Mammary epithelial cell (primary cell): ENCODE results near the gene PLAC9.
"Not testable (repeated sequence)": the region's sequence is repeated elsewhere in the genome, so short reads cannot be mapped to it uniquely, and the experiment has no call there.

ENCODE experiments used
- EZH2 ChIP-seq: IDR thresholded peaks from 2 replicates; pipeline ENCODE4 v1.6.1; 2012; ENCODE audit warnings: low read length, inconsistent platforms, borderline replicate concordance
- TF ChIP-seq, protein P1 (sequence below), 2 donors: IDR thresholded peaks in 1 of 2; conservative IDR thresholded peaks in 1 of 2; 2 replicates each; pipeline ENCODE4 v1.5.1; 2011 to 2012; ENCODE audit warnings: inconsistent platforms in 2 of 2, low read length in 2 of 2, mild to moderate bottlenecking in 2 of 2, control low read depth in 1 of 2, low read depth in 1 of 2; ENCODE audit not compliant: insufficient read depth in 1 of 2; ENCODE audit errors: extremely low read depth in 1 of 2

DNA sequence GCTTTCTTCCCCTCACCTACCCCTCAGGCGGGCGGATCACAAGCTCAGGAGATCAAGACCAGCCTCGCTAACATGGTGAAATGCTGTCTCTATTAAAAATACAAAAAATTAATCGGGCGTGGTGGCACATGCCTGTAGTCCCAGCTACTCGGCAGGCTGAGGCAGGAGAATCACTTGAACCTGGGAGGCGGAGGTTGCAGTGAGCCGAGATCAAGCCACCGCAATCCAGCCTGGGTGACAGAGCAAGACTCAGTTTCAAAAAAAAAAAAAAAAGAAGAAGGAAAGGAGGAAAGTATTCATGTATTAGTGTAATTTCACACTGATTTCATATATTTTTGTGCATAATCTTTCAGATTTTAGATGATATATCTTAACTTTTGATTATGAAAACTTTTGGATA is 1.2 kb downstream of the PLAC9 start:
- TF ChIP-seq, protein P1, sequence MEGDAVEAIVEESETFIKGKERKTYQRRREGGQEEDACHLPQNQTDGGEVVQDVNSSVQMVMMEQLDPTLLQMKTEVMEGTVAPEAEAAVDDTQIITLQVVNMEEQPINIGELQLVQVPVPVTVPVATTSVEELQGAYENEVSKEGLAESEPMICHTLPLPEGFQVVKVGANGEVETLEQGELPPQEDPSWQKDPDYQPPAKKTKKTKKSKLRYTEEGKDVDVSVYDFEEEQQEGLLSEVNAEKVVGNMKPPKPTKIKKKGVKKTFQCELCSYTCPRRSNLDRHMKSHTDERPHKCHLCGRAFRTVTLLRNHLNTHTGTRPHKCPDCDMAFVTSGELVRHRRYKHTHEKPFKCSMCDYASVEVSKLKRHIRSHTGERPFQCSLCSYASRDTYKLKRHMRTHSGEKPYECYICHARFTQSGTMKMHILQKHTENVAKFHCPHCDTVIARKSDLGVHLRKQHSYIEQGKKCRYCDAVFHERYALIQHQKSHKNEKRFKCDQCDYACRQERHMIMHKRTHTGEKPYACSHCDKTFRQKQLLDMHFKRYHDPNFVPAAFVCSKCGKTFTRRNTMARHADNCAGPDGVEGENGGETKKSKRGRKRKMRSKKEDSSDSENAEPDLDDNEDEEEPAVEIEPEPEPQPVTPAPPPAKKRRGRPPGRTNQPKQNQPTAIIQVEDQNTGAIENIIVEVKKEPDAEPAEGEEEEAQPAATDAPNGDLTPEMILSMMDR (conservative IDR thresholded peaks at IDR 0.05 in 1 of 2, IDR thresholded peaks at IDR 0.05 in 1 of 2; ENCODE audit: extremely low read depth in 1 of 2, insufficient read depth in 1 of 2, low read depth in 1 of 2, low read length in 2 of 2), result not testable (repeated sequence)
- TF ChIP-seq EZH2, result not testable (repeated sequence)
